NT2/D1 (cell line): ENCODE results near the gene TSHR.

Source experiments
- SUZ12 ChIP-seq: IDR thresholded peaks from 2 replicates; pipeline ENCODE4 v1.6.1; 2011; ENCODE audit not compliant: insufficient read length, insufficient read depth; ENCODE audit errors: extremely low read depth
- ZNF274 ChIP-seq: IDR thresholded peaks from 2 replicates; pipeline ENCODE4 v1.6.1; 2011; ENCODE audit warnings: mild to moderate bottlenecking, low read depth, low read length

GRCh38 chr14:81179631-81180030 lies 224.2 kb downstream of the TSHR start:
- TF ChIP-seq SUZ12 (no peak), ZNF274 (no peak)
